Activated naive CD8-positive, alpha-beta T cell treated with anti-CD3 and anti-CD28 coated beads, Interleukin-2, amount 50 U/mL, for 24 hours (primary cell): ENCODE results near the gene IL22RA2.

ENCODE experiments used
- ATAC-seq: fragments of 150-1000 bp; cut with Tn5 transposase; one replicate; pipeline ENCODE4 v1.10.0; 2021
- DNase-seq: peaks from one replicate; pipeline ENCODE4 v3.0.0; 2021
- H3K27ac Mint-ChIP-seq: one replicate; pipeline ENCODE4 v1.8.0; 2021; ENCODE audit warnings: mild to moderate bottlenecking, mixed read lengths
- H3K27me3 Mint-ChIP-seq: one replicate; pipeline ENCODE4 v1.8.0; 2021; ENCODE audit warnings: mixed read lengths
- H3K36me3 Mint-ChIP-seq: one replicate; pipeline ENCODE4 v1.8.0; 2021; ENCODE audit warnings: low read depth, mixed read lengths
- H3K4me1 Mint-ChIP-seq: one replicate; pipeline ENCODE4 v1.8.0; 2021; ENCODE audit warnings: mixed read lengths
- H3K4me3 Mint-ChIP-seq: one replicate; pipeline ENCODE4 v1.8.0; 2021; ENCODE audit warnings: mild to moderate bottlenecking, moderate library complexity, mixed read lengths
- H3K9me3 Mint-ChIP-seq: one replicate; pipeline ENCODE4 v1.8.0; 2021; ENCODE audit warnings: mixed read lengths

IL22RA2 gene

GRCh38 chr6:137094411-137095008 lies 78.9 kb downstream of the IL22RA2 start:
- Mint-ChIP-seq H3K9me3 (no peaks in the 10 kb centered on the region), H3K4me1 (peaks cover 29% of the 10 kb centered on the region), H3K4me3 (no peak overlapping the region), H3K27ac (peak overlapping the region; percentile 50), H3K27me3 (no peaks in the 10 kb centered on the region), H3K36me3 (no peaks in the 10 kb centered on the region)
- ATAC-seq (peak; percentile 48), DNase-seq (peak; percentile 54)
